Ascending aorta (tissue), 2 donors: ENCODE data around the gene KRTAP13-2. TPM values are rescaled to one million over a fixed set of nuclear protein-coding genes. Genes with fewer than 3 reads are reported as not detected.

Experiments
- DNase-seq, 2 donors: peaks; one replicate each; pipeline ENCODE4 v3.0.0-alpha.2; 2019; ENCODE audit warnings: low spot score in 2 of 2
- H3K27ac ChIP-seq, 2 donors: fragments of 200-600 bp; sonication (generic); one replicate each; pipeline ENCODE4 v1.5.1; 2016 to 2017; ENCODE audit warnings: mild to moderate bottlenecking in 1 of 2
- H3K27me3 ChIP-seq: fragments of 200-600 bp; sonication (generic); one replicate; pipeline ENCODE4 v1.5.1; 2017
- H3K36me3 ChIP-seq, 2 donors: fragments of 200-600 bp; sonication (generic); one replicate each; pipeline ENCODE4 v1.5.1; 2016
- H3K4me1 ChIP-seq, 2 donors: fragments of 200-600 bp; sonication (generic); one replicate each; pipeline ENCODE4 v1.5.1; 2016 to 2017; ENCODE audit warnings: mild to moderate bottlenecking in 1 of 2
- H3K4me3 ChIP-seq, 2 donors: fragments of 200-600 bp; sonication (generic); one replicate each; pipeline ENCODE4 v1.5.1; 2016 to 2017; ENCODE audit warnings: mild to moderate bottlenecking in 1 of 2
- H3K9me3 ChIP-seq, 2 donors: fragments of 200-600 bp; sonication (generic); one replicate each; pipeline ENCODE4 v1.5.1; 2016
- CTCF ChIP-seq, 3 experiments: fragments of 200-600 bp in 2 of 3; fragments of 450-650 bp in 1 of 3; sonication (generic) in 2 of 3; IDR thresholded peaks; one replicate each; pipeline ENCODE4 v1.5.1; 2016 to 2019; ENCODE audit warnings: antibody characterized with exemption in 3 of 3, mild to moderate bottlenecking in 1 of 3, moderate library complexity in 1 of 3
- intact Hi-C: fragments of 100-400 bp; cut with DNase I; formaldehyde crosslinking; loops from one replicate; pipeline ENCODE4 v1.15.1; 2023
- total RNA-seq: library from RNA; depleted of rRNA; stranded (reverse); fragments of >200 nt; gene quantifications from one replicate; pipeline ENCODE4 v1.1.0, GENCODE V29; 2016

Gene KRTAP13-2, protein sequence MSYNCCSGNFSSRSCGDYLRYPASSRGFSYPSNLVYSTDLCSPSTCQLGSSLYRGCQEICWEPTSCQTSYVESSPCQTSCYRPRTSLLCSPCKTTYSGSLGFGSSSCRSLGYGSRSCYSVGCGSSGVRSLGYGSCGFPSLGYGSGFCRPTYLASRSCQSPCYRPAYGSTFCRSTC
- total RNA-seq = not detected

DNA sequence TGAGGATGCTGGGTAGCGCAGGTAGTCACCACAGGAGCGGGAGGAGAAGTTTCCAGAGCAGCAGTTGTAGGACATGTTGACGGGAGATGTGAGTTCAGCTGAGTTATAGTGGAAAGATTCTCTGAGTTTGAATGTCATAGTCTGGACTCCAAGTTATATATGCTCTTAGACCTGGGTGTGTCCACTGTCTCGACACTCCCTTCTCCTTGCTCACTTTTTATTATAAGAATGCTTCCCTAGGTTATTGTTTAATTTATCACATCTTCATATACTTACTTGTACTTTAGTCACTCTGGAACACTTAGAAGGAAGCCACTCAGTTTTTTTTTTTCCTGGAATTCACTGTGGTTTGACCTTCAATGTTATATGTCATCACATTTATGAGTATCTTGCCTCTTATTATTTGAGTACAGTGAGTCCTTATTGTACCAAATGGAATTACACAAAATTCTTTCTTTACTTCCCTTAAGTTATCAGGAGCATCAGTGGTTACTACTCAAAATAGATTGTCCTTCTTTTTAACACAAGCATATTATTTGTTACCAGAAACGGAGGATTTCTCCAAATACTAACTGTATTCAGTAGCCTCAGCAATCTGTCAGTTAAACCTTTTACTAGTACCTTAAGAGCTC lies at the start of gene KRTAP13-2:
KRTAP13-2 (minus strand) TSS at position 133 of the 632 bp plus-strand sequence; CDS start at position 75, 58 bp downstream.
- no peak within 1 kb of the TSS for H3K4me3 ChIP-seq
- intact Hi-C loops = no loop called here
- no peaks in the 10 kb centered on the region for H3K27me3 ChIP-seq
- no peak for TF ChIP-seq CTCF (IDR thresholded peaks at IDR 0.05)
- H3K9me3 ChIP-seq = no peaks in the 10 kb centered on the region
- H3K36me3 ChIP-seq = no peaks in the 10 kb centered on the region
- no peak for DNase-seq
- no peaks in the 10 kb centered on the region for H3K4me1 ChIP-seq
- H3K27ac ChIP-seq = no peak within 1 kb of the TSS

GRCh38 chr21:30415993-30416392 lies 43.9 kb upstream of the KRTAP13-2 start:
- no peaks in the 10 kb centered on the region for H3K36me3 ChIP-seq
- H3K4me3 ChIP-seq = no peak overlapping the region
- no peak for TF ChIP-seq CTCF (IDR thresholded peaks at IDR 0.05)
- H3K4me1 ChIP-seq = no peaks in the 10 kb centered on the region
- DNase-seq = no peak
- no peak overlapping the region for H3K27ac ChIP-seq
- intact Hi-C loops = no loop called here
- no peaks in the 10 kb centered on the region for H3K9me3 ChIP-seq
- no peaks in the 10 kb centered on the region for H3K27me3 ChIP-seq

DNA sequence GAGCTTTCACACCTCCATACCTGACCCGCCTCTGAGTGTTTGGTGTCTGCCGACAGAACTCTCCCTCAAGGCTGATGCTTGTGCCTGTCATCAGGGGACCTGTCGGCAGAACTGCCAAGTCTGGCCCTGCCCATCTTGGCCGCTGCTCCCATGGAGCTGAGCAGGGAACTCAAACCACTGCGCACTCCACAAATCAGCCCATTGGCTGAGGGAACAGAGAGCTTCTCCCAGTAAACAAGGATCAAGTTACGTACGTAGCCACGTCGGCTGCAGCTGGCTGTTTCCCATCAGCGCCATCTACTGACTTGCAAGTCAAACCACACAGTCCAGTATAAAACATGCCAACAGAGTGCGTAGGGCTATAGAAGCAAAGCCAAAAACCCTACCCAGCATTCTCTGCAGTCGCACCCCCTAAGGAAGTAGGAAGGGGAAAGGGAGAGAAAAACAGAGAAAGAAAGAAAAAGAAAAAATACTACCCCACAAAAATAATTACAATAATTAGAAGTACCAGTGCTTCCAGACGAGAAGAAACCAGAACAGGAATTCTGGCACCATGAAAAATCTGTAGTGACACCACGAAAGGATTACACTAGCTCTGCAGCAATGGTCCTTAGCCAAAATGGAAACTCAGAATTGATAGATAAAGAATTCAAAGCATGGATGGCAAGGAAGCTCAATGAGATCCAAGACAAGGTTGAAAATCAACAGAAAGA lies 36.9 kb upstream of the KRTAP13-2 start:
- H3K36me3 ChIP-seq = no peaks in the 10 kb centered on the region
- DNase-seq = no peak
- TF ChIP-seq CTCF (IDR thresholded peaks at IDR 0.05) = peak in 1 of 3 experiments; percentile 18

DNA sequence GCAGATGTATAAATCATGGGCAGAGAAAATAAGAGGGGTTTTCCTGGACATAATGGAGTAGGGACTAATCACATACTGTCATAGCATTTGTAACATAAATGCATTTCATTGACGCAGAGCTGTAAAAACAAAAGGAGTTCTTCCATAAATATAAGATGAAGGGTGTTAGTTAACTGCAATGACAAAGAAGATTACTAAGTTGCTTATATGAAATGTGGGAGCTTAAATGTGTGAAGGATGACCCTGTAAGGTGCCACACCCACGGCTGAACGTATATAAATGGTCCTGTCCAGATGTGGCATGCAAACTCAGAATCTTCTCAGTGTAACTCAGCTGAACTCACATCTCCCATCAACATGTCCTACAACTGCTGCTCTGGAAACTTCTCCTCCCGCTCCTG lies 23.7 kb upstream of the KRTAP13-2 start, which contains the start of gene KRTAP13-1:
KRTAP13-1 (plus strand) TSS at position 301 of the 400 bp plus-strand sequence; CDS start at position 357, 56 bp downstream.
- DNase-seq = no peak
- Histone ChIP-seq H3K36me3 (no peaks in the 10 kb centered on the region), H3K27ac (no peak within 1 kb of the TSS), H3K27me3 (no peaks in the 10 kb centered on the region), H3K9me3 (no peaks in the 10 kb centered on the region), H3K4me3 (no peak within 1 kb of the TSS), H3K4me1 (no peaks in the 10 kb centered on the region)
- no peak for TF ChIP-seq CTCF (IDR thresholded peaks at IDR 0.05)
- intact Hi-C loops = no loop called here

More for the DNA sequence above, 36.9 kb upstream of the KRTAP13-2 start:
- Histone ChIP-seq H3K27ac (no peak overlapping the region), H3K9me3 (no peaks in the 10 kb centered on the region), H3K4me1 (no peaks in the 10 kb centered on the region), H3K27me3 (no peaks in the 10 kb centered on the region), H3K4me3 (no peak overlapping the region)
- intact Hi-C loops = no loop called here

DNA sequence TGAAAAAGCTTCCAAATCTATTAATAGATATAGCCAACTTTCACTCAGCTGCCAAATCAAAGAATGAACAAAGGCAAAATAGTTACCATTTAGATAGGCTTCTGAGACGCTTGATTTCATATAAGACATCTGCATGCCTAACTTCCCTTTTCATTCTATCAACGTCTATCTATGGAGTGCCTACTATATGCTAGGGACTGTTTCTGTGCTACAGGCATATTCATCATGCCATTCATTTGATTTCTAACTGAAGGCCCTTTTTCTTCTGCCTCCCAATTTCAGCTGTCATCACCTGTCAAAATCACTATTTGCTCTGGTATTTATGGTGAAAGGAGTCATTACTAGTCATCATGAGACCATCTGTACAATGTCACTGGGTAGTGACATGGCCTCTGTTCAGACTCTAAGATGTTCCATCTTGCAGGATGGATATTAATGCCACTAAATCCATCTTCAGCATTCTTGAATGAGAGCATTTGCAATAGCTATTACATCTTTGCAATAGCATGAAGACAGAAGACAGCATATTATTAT lies 19.5 kb upstream of the KRTAP13-2 start:
- Histone ChIP-seq H3K27ac (no peak overlapping the region), H3K27me3 (no peaks in the 10 kb centered on the region), H3K9me3 (no peaks in the 10 kb centered on the region), H3K36me3 (no peaks in the 10 kb centered on the region), H3K4me1 (no peaks in the 10 kb centered on the region), H3K4me3 (no peak overlapping the region)
- DNase-seq = no peak
- intact Hi-C loops = no loop called here
- no peak for TF ChIP-seq CTCF (IDR thresholded peaks at IDR 0.05)
